ENCODE results near the gene CEP128. TPM values are rescaled to one million over a fixed set of nuclear protein-coding genes. Genes with fewer than 3 reads are reported as not detected.

The CEP128 gene
- total and polyA plus RNA-seq, 3 donors from 2014 or later = 8.5 to 30.9 (median 15.3) TPM

Small RNA genes within 50 kb of the gene (small RNA-seq; reads per million reads assigned to genes)
- 0 reads per million in 2 donors for gene AC022404.1

Other genes starting within 250 kb of the CEP128 start
- under 1 TPM in 1 of 2 donors, not detected in 1; 0.87 TPM for gene TSHR, start 13.9 kb upstream of the CEP128 start, total RNA-seq
- gene TSHR, start 13.9 kb upstream of the CEP128 start, polyA plus RNA-seq (ENCODE audit: insufficient read depth, low read depth, low replicate concordance) = 0.88 TPM